Gastrocnemius medialis (tissue), 4 donors: ENCODE results near the gene AGFG2. TPM values are rescaled to one million over a fixed set of nuclear protein-coding genes. Genes with fewer than 3 reads are reported as not detected.
"Not testable (repeated sequence)": the region's sequence is repeated elsewhere in the genome, so short reads cannot be mapped to it uniquely, and the experiment has no call there.

Experiments
- ATAC-seq, 2 donors: fragments of 150-250 bp; one replicate each; pipeline ENCODE4 v1.9.1; 2016
- DNase-seq, 2 donors: peaks; one replicate each; pipeline ENCODE4 v3.0.0-alpha.2; 2019
- H3K27ac ChIP-seq, 4 donors: fragments of 200-600 bp; sonication (generic); 1 replicate in 1 of 4; 2 replicates in 3 of 4; pipeline ENCODE4 v1.5.1; 2016 to 2018; ENCODE audit warnings: mild to moderate bottlenecking in 2 of 4, moderate library complexity in 1 of 4
- H3K27me3 ChIP-seq, 3 donors: fragments of 200-600 bp; sonication (generic) in 2 of 3; 1 replicate in 1 of 3; 2 replicates in 2 of 3; pipeline versions ENCODE4 v1.5.1 to v1.6.0; 2016 to 2019; ENCODE audit warnings: mild to moderate bottlenecking in 1 of 3, moderate library complexity in 1 of 3
- H3K36me3 ChIP-seq, 2 donors: fragments of 200-600 bp; sonication (generic) in 1 of 2; one replicate each; pipeline ENCODE4 v1.5.1; 2017 to 2018
- H3K4me1 ChIP-seq, 2 donors: fragments of 200-600 bp; sonication (generic) in 1 of 2; one replicate each; pipeline ENCODE4 v1.5.1; 2016 to 2017; ENCODE audit warnings: mild to moderate bottlenecking in 2 of 2
- H3K4me3 ChIP-seq, 4 donors: fragments of 200-600 bp; sonication (generic) in 3 of 4; 1 replicate in 1 of 4; 2 replicates in 3 of 4; pipeline ENCODE4 v1.5.1; 2016 to 2019; ENCODE audit warnings: mild to moderate bottlenecking in 2 of 4
- H3K9me3 ChIP-seq, 3 donors: fragments of 200-600 bp; sonication (generic) in 2 of 3; 1 replicate in 1 of 3; 2 replicates in 2 of 3; pipeline ENCODE4 v1.5.1; 2016 to 2019
- POLR2A ChIP-seq, 2 donors: fragments of 450-650 bp; IDR thresholded peaks; one replicate each; pipeline ENCODE4 v1.6.1; 2017; ENCODE audit warnings: antibody characterized with exemption in 2 of 2, mild to moderate bottlenecking in 2 of 2, moderate library complexity in 2 of 2
- in situ Hi-C, 4 donors: fragments of 200-750 bp; cut with MboI; loops; one replicate each; pipeline versions ENCODE4 v1.15.0 to v1.8.0; 2017; ENCODE audit warnings: low sequenced_read_pairs in 4 of 4
- intact Hi-C: fragments of 100-400 bp; cut with DNase I; formaldehyde crosslinking; loops from one replicate; pipeline ENCODE4 v1.15.1; 2023; ENCODE audit warnings: low total_unique reads
- total RNA-seq, 4 donors: library from RNA; depleted of rRNA; stranded (reverse); fragments of >200 nt; gene quantifications; one replicate each; pipeline versions ENCODE4 v1.1.0 to v1.2.3, GENCODE V29; 2016
- TF ChIP-seq, protein P1 (sequence below), 5 experiments: fragments of 450-650 bp in 3 of 5; fragments of 200-600 bp in 2 of 5; sonication (generic) in 2 of 5; IDR thresholded peaks in 4 of 5; conservative IDR thresholded peaks in 1 of 5; 1 replicate in 4 of 5; 2 replicates in 1 of 5; pipeline ENCODE4 v1.5.1; 2016 to 2019; ENCODE audit warnings: antibody characterized with exemption in 5 of 5, mild to moderate bottlenecking in 3 of 5, moderate library complexity in 3 of 5

Gene AGFG2
- total RNA-seq, 4 donors from 2014 or later, result 10.7 to 16.4 (median 13.5) TPM

DNA sequence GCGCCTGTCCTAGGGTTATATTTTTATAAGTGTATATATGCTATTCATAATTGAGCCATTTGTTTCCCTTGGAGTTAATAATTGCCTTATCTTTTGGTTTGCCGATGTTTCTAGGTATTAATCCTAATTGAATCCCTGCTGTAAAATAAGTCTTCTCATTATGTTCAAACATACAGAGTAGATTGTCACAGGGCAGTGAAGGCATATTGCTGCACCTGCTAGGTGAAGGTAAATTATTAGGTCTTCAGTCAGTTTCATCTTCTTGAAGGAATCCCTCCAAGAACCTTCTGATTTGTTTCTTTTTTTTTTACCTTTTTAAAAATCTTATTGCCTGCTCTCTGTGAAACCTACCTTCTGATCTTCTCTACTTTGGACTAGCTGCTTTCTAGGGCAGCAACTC, 17.9 kb upstream of the AGFG2 start:
- H3K9me3 ChIP-seq, result no peaks in the 10 kb centered on the region
- H3K27me3 ChIP-seq, result no peaks in the 10 kb centered on the region
- intact Hi-C loops (no loop called here), in situ Hi-C loops (no loop called here)
- H3K36me3 ChIP-seq, result no peaks in the 10 kb centered on the region
- no peak overlapping the region for H3K4me3 ChIP-seq
- TF ChIP-seq POLR2A (IDR thresholded peaks at IDR 0.05), result no peak
- TF ChIP-seq, protein P1, sequence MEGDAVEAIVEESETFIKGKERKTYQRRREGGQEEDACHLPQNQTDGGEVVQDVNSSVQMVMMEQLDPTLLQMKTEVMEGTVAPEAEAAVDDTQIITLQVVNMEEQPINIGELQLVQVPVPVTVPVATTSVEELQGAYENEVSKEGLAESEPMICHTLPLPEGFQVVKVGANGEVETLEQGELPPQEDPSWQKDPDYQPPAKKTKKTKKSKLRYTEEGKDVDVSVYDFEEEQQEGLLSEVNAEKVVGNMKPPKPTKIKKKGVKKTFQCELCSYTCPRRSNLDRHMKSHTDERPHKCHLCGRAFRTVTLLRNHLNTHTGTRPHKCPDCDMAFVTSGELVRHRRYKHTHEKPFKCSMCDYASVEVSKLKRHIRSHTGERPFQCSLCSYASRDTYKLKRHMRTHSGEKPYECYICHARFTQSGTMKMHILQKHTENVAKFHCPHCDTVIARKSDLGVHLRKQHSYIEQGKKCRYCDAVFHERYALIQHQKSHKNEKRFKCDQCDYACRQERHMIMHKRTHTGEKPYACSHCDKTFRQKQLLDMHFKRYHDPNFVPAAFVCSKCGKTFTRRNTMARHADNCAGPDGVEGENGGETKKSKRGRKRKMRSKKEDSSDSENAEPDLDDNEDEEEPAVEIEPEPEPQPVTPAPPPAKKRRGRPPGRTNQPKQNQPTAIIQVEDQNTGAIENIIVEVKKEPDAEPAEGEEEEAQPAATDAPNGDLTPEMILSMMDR (IDR thresholded peaks at IDR 0.05 in 4 of 5, conservative IDR thresholded peaks at IDR 0.05 in 1 of 5), result no peak
- DNase-seq (no peak), ATAC-seq (no peak)
- H3K4me1 ChIP-seq, result no peaks in the 10 kb centered on the region
- H3K27ac ChIP-seq, result no peak overlapping the region

DNA sequence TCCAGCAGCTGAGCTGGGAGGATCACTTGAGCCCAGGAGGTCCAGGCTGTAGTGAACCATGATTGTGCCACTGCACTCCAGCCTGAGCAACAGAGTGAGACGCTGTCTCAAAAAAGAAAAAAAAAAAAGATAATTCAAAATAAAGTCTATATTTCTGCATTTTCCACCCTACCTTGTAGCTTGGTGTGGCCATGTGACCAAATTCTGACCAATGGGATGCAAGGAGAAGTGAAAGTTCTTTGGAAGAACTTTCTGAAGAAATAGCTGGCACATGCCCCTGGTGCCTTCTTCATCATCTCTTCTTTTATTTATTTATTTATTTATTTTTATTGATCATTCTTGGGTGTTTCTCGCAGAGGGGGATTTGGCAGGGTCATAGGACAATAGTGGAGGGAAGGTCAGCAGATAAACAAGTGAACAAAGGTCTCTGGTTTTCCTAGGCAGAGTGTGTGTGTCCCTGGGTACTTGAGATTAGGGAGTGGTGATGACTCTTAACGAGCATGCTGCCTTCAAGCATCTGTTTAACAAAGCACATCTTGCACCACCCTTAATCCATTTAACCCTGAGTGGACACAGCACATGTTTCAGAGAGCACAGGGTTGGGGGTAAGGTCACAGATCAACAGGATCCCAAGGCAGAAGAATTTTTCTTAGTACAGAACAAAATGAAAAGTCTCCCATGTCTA, 17.0 kb upstream of the AGFG2 start:
- DNase-seq, H3K9me3 ChIP-seq, H3K27me3 ChIP-seq, intact Hi-C loops, H3K4me3 ChIP-seq, in situ Hi-C loops, H3K4me1 ChIP-seq, ATAC-seq, H3K27ac ChIP-seq, H3K36me3 ChIP-seq: not testable (repeated sequence)

DNA sequence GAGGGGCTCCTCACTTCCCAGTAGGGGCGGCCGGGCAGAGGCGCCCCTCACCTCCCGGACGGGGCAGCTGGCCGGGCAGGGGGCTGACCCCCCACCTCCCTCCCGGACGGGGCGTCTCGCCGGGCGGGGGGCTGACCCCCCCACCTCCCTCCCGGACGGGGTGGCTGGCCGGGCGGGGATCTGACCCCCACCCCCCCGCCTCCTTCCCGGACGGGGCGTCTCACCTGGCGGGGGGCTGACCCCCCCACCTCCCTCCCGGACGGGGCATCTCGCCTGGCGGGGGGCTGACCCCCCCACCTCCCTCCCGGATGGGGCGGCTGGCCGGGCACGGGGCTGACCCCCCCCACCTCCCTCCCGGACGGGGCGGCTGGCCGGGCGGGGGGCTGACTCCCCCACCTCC, 15.8 kb upstream of the AGFG2 start:
- intact Hi-C loops, result not testable (repeated sequence)

DNA sequence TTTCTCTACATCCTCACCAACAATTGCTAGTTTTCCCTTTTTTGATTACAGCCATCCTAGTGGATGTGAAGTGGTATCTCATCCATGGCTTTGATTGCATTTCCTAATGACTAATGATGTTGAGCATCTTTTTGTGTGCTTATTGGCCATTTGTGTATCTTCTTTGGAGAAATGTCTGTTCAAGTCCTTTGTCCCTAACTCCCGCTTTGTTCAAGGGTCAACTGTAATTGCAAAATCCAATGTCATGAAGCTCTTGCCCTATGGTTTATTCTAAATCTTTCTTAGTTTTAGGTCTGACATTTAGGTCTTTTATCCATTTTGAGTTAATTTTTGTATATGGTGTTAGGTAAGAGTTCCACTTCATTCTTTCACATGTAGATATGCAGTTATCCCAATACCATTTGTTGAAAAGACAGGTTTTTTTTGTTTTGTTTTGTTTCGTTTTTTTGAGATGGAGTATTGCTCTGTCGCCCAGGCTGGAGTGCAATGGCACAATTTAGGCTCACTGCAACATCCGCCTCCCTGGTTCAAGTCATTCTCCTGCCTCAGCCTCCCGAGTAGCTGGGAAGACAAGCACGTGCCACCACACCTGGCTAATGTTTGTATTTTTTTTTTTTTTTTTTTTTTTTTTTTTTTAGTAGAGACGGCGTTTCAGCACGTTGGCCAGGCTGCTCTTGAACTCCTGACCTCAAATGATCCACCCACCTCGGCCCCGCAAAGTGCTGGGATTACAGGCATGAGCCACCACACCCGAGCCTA, 10.7 kb upstream of the AGFG2 start:
- H3K4me1 ChIP-seq, H3K27ac ChIP-seq, intact Hi-C loops, H3K4me3 ChIP-seq, H3K9me3 ChIP-seq, DNase-seq, ATAC-seq, H3K36me3 ChIP-seq, H3K27me3 ChIP-seq, in situ Hi-C loops: not testable (repeated sequence)

More for the DNA sequence above, 15.8 kb upstream of the AGFG2 start:
- H3K27me3 ChIP-seq, H3K4me3 ChIP-seq, H3K9me3 ChIP-seq, DNase-seq, H3K36me3 ChIP-seq, ATAC-seq, H3K27ac ChIP-seq, H3K4me1 ChIP-seq, in situ Hi-C loops: not testable (repeated sequence)

DNA sequence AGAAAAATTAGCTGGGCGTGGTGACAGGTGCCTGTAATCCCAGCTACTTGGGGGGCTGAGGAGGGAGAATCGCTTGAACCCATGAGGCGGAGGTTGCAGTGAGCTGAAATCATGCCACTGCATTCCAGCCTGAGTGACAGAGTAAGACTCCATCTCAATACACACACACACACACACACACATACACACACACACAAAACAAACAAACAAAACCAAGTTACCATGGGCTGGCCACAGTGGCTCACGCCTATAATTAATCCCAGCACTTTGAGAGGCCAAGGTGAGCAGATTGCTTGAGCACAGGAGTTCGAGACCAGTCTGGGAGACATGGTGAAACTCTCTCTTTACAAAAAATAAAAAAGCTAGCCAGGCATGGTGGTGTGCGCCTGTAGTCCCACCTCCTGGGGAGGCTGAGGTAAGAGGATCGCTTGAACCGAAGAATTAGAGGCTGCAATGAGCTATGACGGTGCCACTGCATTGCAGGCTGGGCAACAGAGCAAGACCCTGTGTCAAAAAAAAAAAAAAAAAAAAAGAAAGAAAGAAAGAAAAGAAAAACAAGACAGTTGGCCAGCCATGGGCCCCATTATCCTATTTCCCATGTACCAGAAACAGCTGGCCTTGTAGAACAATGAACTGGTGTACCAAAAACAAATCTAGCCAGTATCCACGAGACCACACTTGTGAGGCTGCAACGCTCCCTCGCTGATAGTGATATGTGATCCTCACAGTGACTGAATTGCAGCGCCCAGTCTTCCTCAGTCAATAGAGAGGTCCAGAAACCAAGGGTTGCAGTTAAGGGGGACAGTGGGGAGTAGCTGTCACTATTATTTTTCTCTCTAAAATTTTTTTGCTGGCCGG, 6.6 kb upstream of the AGFG2 start:
- intact Hi-C loops (no loop called here), in situ Hi-C loops (no loop called here)
- Histone ChIP-seq H3K4me1 (no peaks in the 10 kb centered on the region), H3K27me3 (peaks cover 0 to 8% (median 7%) of the 10 kb centered on the region in 3 donors), H3K9me3 (no peaks in the 10 kb centered on the region), H3K27ac (no peak overlapping the region), H3K36me3 (no peaks in the 10 kb centered on the region), H3K4me3 (no peak overlapping the region)
- DNase-seq (no peak), ATAC-seq (no peak)
- TF ChIP-seq, protein P1 (IDR thresholded peaks at IDR 0.05 in 4 of 5, conservative IDR thresholded peaks at IDR 0.05 in 1 of 5), result no peak
- no peak for TF ChIP-seq POLR2A (IDR thresholded peaks at IDR 0.05)

DNA sequence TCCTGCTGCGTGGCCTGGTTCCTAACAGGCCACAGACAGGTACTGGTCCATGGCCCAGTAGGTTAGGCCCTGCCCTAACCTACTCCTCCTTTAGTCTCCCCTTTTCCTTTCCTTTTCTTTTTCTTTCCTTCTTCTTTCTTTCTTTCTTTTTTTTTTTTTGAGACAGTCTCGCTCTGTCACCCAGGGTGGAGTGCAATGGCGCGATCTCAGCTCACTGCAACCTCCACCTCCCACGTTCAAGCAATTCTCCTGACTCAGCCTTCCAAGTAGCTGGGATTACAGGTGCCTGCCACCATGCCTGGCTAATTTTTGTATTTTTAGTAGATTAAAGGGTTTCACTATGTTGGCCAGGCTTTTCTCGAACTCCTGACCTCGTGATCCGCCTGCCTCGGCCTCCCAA, 3.0 kb upstream of the AGFG2 start:
- in situ Hi-C loops, intact Hi-C loops: not testable (repeated sequence)

DNA sequence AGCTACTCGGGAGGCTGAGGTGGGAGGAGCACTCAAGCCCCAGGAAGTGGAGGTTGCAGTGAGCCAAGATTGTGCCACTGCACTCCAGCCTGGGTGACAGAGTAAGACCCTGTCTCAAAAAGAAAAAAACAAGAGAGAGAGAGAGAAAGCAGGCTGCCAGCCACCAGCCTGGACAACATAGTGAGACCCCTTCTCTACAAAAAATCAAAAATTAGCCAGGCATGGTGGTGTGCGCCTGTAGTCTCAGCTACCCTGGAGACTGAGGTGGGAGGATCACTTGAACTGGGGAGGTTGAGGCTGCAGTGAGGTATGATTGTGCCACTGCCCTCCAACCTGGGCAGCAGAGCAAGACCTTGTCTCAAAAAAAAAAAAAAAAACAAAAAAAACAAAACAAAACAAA, 2.3 kb upstream of the AGFG2 start:
- DNase-seq, intact Hi-C loops, in situ Hi-C loops, H3K36me3 ChIP-seq, H3K9me3 ChIP-seq, ATAC-seq, H3K27me3 ChIP-seq, H3K4me3 ChIP-seq, H3K27ac ChIP-seq: not testable (repeated sequence)
- peaks cover 8 to 20% of the 10 kb centered on the region in 2 donors for H3K4me1 ChIP-seq

More for the DNA sequence above, 3.0 kb upstream of the AGFG2 start:
- H3K27ac ChIP-seq, H3K36me3 ChIP-seq, H3K27me3 ChIP-seq, ATAC-seq, DNase-seq, H3K9me3 ChIP-seq, H3K4me3 ChIP-seq: not testable (repeated sequence)
- peaks cover 8 to 20% of the 10 kb centered on the region in 2 donors for H3K4me1 ChIP-seq
